Stimulated activated CD4-positive, alpha-beta T cell treated with anti-CD3 and anti-CD28 coated beads, Interleukin-1b, Interleukin-23, amount 100 ng/mL, for 4 hours (primary cell): ENCODE results near the gene TLR7.

Experiments used
- DNase-seq, 2 donors: peaks; one replicate each; pipeline ENCODE4 v3.0.0-alpha.2; 2020; ENCODE audit warnings: low read depth in 2 of 2

The TLR7 gene

GRCh38 chrX:12930150-12930549, 63.3 kb downstream of the TLR7 start:
- no peak for DNase-seq

GRCh38 chrX:12932244-12932643, 65.4 kb downstream of the TLR7 start:
- DNase-seq, result no peak

GRCh38 chrX:12934850-12935249, 68.0 kb downstream of the TLR7 start:
- DNase-seq, result no peak

GRCh38 chrX:12936947-12937346, 70.1 kb downstream of the TLR7 start:
- no peak for DNase-seq
